MM.1S (cell line): ENCODE results near the gene REEP2.

Source experiments
- CTCF ChIP-seq: fragments of 300-600 bp; sonication (generic); IDR thresholded peaks from 2 replicates; pipeline ENCODE4 v1.5.1; 2016; ENCODE audit warnings: antibody characterized with exemption, low read length, mixed read lengths
- EZH2 ChIP-seq: fragments of 300-600 bp; sonication (generic); optimal IDR thresholded peaks from 2 replicates; pipeline ENCODE3; 2017; ENCODE audit warnings: low read depth, mild to moderate bottlenecking, antibody characterized with exemption, low read length, mixed read lengths
- EZH2phosphoT487 ChIP-seq: fragments of 300-600 bp; sonication (generic); IDR thresholded peaks from 2 replicates; pipeline ENCODE4 v1.6.1; 2018; ENCODE audit warnings: antibody characterized with exemption, low read length

- TF ChIP-seq CTCF (no peak), EZH2 (no peak), EZH2phosphoT487 (no peak)
Observed at GRCh38 chr5:138408023-138408422, 30.8 kb upstream of the REEP2 start.
